HPDE6-E6E7 (cell line): ENCODE measurements around the gene LRRC31.

Experiments
- DNase-seq: peaks from one replicate; pipeline ENCODE4 v3.0.0; 2011; ENCODE audit warnings: missing footprints; ENCODE audit errors: extremely low spot score

The LRRC31 gene

GRCh38 chr3:169863458-169863899 is 6.3 kb downstream of the LRRC31 start:
- DNase-seq, result peak; percentile 46

GRCh38 chr3:169861871-169862270 is 7.9 kb downstream of the LRRC31 start:
- no peak for DNase-seq

GRCh38 chr3:169857811-169858210 is 11.9 kb downstream of the LRRC31 start:
- no peak for DNase-seq

GRCh38 chr3:169855514-169855913 is 14.2 kb downstream of the LRRC31 start:
- no peak for DNase-seq

GRCh38 chr3:169850618-169851017 is 19.1 kb downstream of the LRRC31 start:
- DNase-seq, result no peak

- no peak for DNase-seq
These were observed 21.0 kb downstream of the LRRC31 start for GRCh38 chr3:169848741-169849140.

GRCh38 chr3:169847896-169848295 is 21.8 kb downstream of the LRRC31 start:
- no peak for DNase-seq

GRCh38 chr3:169846458-169847193 is 23.1 kb downstream of the LRRC31 start:
- DNase-seq, result peak; percentile 34

- DNase-seq, result no peak
These were observed 26.8 kb downstream of the LRRC31 start for GRCh38 chr3:169842960-169843359.

- DNase-seq, result no peak
These were observed 28.6 kb downstream of the LRRC31 start for GRCh38 chr3:169841171-169841570.

GRCh38 chr3:169838511-169839030 is 31.2 kb downstream of the LRRC31 start:
- no peak for DNase-seq

- DNase-seq, result no peak
These were observed 32.8 kb downstream of the LRRC31 start for GRCh38 chr3:169836942-169837275.

GRCh38 chr3:169836078-169836941 is 33.4 kb downstream of the LRRC31 start:
- DNase-seq, result no peak

- DNase-seq, result no peak
These were observed 34.2 kb downstream of the LRRC31 start for GRCh38 chr3:169835533-169835932.

- DNase-seq, result no peak
These were observed 42.0 kb downstream of the LRRC31 start for GRCh38 chr3:169827712-169828111.

- no peak for DNase-seq
These were observed 44.4 kb downstream of the LRRC31 start for GRCh38 chr3:169825316-169825715.

GRCh38 chr3:169822983-169823382 is 46.8 kb downstream of the LRRC31 start:
- DNase-seq, result no peak

GRCh38 chr3:169822540-169822939 is 47.2 kb downstream of the LRRC31 start:
- no peak for DNase-seq

GRCh38 chr3:169822091-169822490 is 47.6 kb downstream of the LRRC31 start:
- DNase-seq, result no peak

- no peak for DNase-seq
These were observed 51.4 kb downstream of the LRRC31 start for GRCh38 chr3:169818316-169818715.

GRCh38 chr3:169815590-169816150 is 54.1 kb downstream of the LRRC31 start:
- DNase-seq, result no peak

GRCh38 chr3:169813757-169814517 is 55.8 kb downstream of the LRRC31 start:
- no peak for DNase-seq
